Lung (tissue), 12 donors: ENCODE measurements around the gene KIRREL1. TPM values are rescaled to one million over a fixed set of nuclear protein-coding genes. Genes with fewer than 3 reads are reported as not detected.
A peak's percentile ranks its signal among the peaks of the same experiment; 100 is the strongest.

Experiments
- ATAC-seq: fragments of 200-7000 bp; cut with Tn5 transposase; one replicate; pipeline ENCODE4 v1.9.1; 2020; ENCODE audit warnings: moderate number of reproducible peaks; ENCODE audit not compliant: insufficient read depth, low FRiP score
- DNase-seq, 3 donors: peaks; one replicate each; pipeline ENCODE4 v3.0.0-alpha.2; 2013 to 2017
- H3K27ac ChIP-seq, 2 donors: one replicate each; pipeline ENCODE4 v1.5.1; 2013; ENCODE audit warnings: mild to moderate bottlenecking in 2 of 2, moderate library complexity in 2 of 2, control low read depth in 1 of 2, inconsistent platforms in 1 of 2, low read depth in 1 of 2, low read length in 1 of 2
- H3K27me3 ChIP-seq, 3 donors: one replicate each; pipeline ENCODE4 v1.5.1; 2013; ENCODE audit warnings: low read length in 2 of 3; ENCODE audit not compliant: control insufficient read depth in 3 of 3, insufficient read depth in 3 of 3
- H3K36me3 ChIP-seq, 4 donors: one replicate each; pipeline ENCODE4 v1.5.1; 2013; ENCODE audit warnings: low read length in 4 of 4, mild to moderate bottlenecking in 1 of 4, moderate library complexity in 1 of 4; ENCODE audit not compliant: control insufficient read depth in 4 of 4, insufficient read depth in 4 of 4
- H3K4me1 ChIP-seq, 5 donors: one replicate each; pipeline ENCODE4 v1.5.1; 2013; ENCODE audit warnings: low read length in 5 of 5, mild to moderate bottlenecking in 2 of 5, moderate library complexity in 1 of 5; ENCODE audit not compliant: control insufficient read depth in 5 of 5, insufficient read depth in 5 of 5
- H3K4me3 ChIP-seq: one replicate; pipeline ENCODE4 v1.5.1; 2013; ENCODE audit warnings: mild to moderate bottlenecking, control low read depth, moderate library complexity
- H3K9ac ChIP-seq, 2 donors: one replicate each; pipeline ENCODE4 v1.5.1; 2013; ENCODE audit warnings: low read length in 2 of 2, control low read depth in 1 of 2; ENCODE audit not compliant: insufficient read depth in 1 of 2
- H3K9me3 ChIP-seq, 4 donors: one replicate each; pipeline ENCODE4 v1.5.1; 2013; ENCODE audit warnings: low read length in 3 of 4, mild to moderate bottlenecking in 1 of 4, moderate library complexity in 1 of 4; ENCODE audit not compliant: control insufficient read depth in 4 of 4, insufficient read depth in 3 of 4
- CTCF ChIP-seq: IDR thresholded peaks from 2 replicates; pipeline ENCODE4 v1.5.1; 2012; ENCODE audit warnings: mild to moderate bottlenecking; ENCODE audit errors: control extremely low read depth, extremely low read depth
- WGBS, 2 donors: extraction: QIAGEN DNeasy Blood & Tissue Kit; methylation state at CpG; one replicate each; pipeline ENCODE4 v1.1.7; 2013; 5-methylcytosine and 5-hydroxymethylcytosine counted together
- polyA plus RNA-seq, 2 donors: library from polyadenylated mRNA; stranded (reverse); fragments of 200-250 nt; gene quantifications; one replicate each; pipeline ENCODE4 v1.2.1, GENCODE V29; 2013
- total RNA-seq, 2 donors: library from RNA; depleted of rRNA in 1 of 2; stranded (reverse); fragments of >200 nt in 1 of 2; gene quantifications; one replicate each; pipeline ENCODE4 v1.2.1, GENCODE V29; 2014 to 2021
- donor health status: control.
- donor health status: control.
- donor health status: Bipolar disorder and iron deficiency.
- donor health status: healthy.
- donor health status: DM: yes; HTN: yes; CAD: no.

The KIRREL1 gene
- total and polyA plus RNA-seq, 4 donors: 7.5 to 41.8 (median 26.5) TPM

GRCh38 chr1:158045639-158046038 lies 52.2 kb downstream of the KIRREL1 start:
- peak; percentile 79 to 89 (median 89) for DNase-seq
- no peak for TF ChIP-seq CTCF
- peaks cover 0 to 3% (median 0%) of the 10 kb centered on the region in 4 donors for H3K9me3 ChIP-seq
- ATAC-seq: no peak
- no peak overlapping the region for H3K27ac ChIP-seq
- no peaks in the 10 kb centered on the region for H3K36me3 ChIP-seq
- H3K9ac ChIP-seq: no peak overlapping the region
- peaks cover 0 to 51% (median 20%) of the 10 kb centered on the region in 5 donors for H3K4me1 ChIP-seq
- no peak overlapping the region for H3K4me3 ChIP-seq
- 23 to 57% methylated on average over 2 of the region's 2 CpGs for WGBS, 2 donors
- no peaks in the 10 kb centered on the region for H3K27me3 ChIP-seq

- no peak for TF ChIP-seq CTCF
- no peak for DNase-seq
- Histone ChIP-seq H3K27me3 (no peaks in the 10 kb centered on the region), H3K36me3 (peaks cover 0 to 1% (median 0%) of the 10 kb centered on the region in 4 donors), H3K4me3 (no peak overlapping the region), H3K9me3 (peaks cover 0 to 3% (median 0%) of the 10 kb centered on the region in 4 donors), H3K4me1 (peaks cover 0 to 55% (median 20%) of the 10 kb centered on the region in 5 donors), H3K27ac (no peak overlapping the region), H3K9ac (no peak overlapping the region)
- ATAC-seq: no peak
- 59 to 63% methylated on average over 4 of the region's 4 CpGs for whole genome bisulfite sequencing, 2 donors
These were observed 53.5 kb downstream of the KIRREL1 start for GRCh38 chr1:158046715-158047510.

- Histone ChIP-seq H3K9me3 (peaks cover 0 to 3% (median 0%) of the 10 kb centered on the region in 4 donors), H3K9ac (no peak overlapping the region), H3K27me3 (no peaks in the 10 kb centered on the region), H3K4me3 (no peak overlapping the region), H3K36me3 (peaks cover 0 to 1% (median 0%) of the 10 kb centered on the region in 4 donors), H3K4me1 (peaks cover 0 to 49% (median 11%) of the 10 kb centered on the region in 5 donors), H3K27ac (no peak overlapping the region)
- WGBS, 2 donors: 60 to 65% methylated on average over 8 of the region's 8 CpGs
- ATAC-seq (peak; percentile 25), DNase-seq (no peak)
- no peak for TF ChIP-seq CTCF
These were observed 55.1 kb downstream of the KIRREL1 start for GRCh38 chr1:158048371-158049067.
